Neural cell (in vitro differentiated cells): Measurements from ENCODE around the gene EGLN2.

Source experiments
- CTCF ChIP-seq: fragments of 450-650 bp; IDR thresholded peaks from 2 replicates; pipeline ENCODE4 v1.5.1; 2014; ENCODE audit warnings: antibody characterized with exemption, mild to moderate bottlenecking, moderate library complexity; ENCODE audit not compliant: poor library complexity, severe bottlenecking
- EZH2 ChIP-seq: fragments of 200-600, 300-800 bp; shearing (Covaris generic), sonication (generic); IDR thresholded peaks from 2 replicates; pipeline ENCODE4 v1.6.1; 2014; ENCODE audit warnings: antibody characterized with exemption, low read length, borderline replicate concordance, mild to moderate bottlenecking; ENCODE audit not compliant: insufficient read depth, poor library complexity, severe bottlenecking
- RAD21 ChIP-seq: fragments of 450-650 bp; conservative IDR thresholded peaks from 2 replicates; pipeline ENCODE4 v1.6.1; 2014; ENCODE audit warnings: antibody characterized with exemption, mild to moderate bottlenecking, moderate library complexity
- REST ChIP-seq: IDR thresholded peaks from 2 replicates; pipeline ENCODE4 v1.6.1; 2012; ENCODE audit warnings: borderline replicate concordance
- SMC3 ChIP-seq: fragments of 450-650 bp; conservative IDR thresholded peaks from 2 replicates; pipeline ENCODE4 v1.6.1; 2014; ENCODE audit warnings: antibody characterized with exemption, mild to moderate bottlenecking, moderate library complexity; ENCODE audit not compliant: poor library complexity

- TF ChIP-seq CTCF (no peak), REST (no peak), EZH2 (no peak), RAD21 (no peak), SMC3 (no peak)
These were observed 36.1 kb upstream of the EGLN2 start for GRCh38 chr19:40762754-40763470.
